ENCODE measurements around the gene SPR. TPM values are rescaled to one million over a fixed set of nuclear protein-coding genes. Genes with fewer than 3 reads are reported as not detected.

SPR gene
- total and polyA plus RNA-seq, 2 of the 13 experiments (the other 11 are each of a cell fraction or from before 2014, with no cell fraction given) = 34.0 to 96.0 TPM

GRCh38 chr2:72862239-72862988 lies 24.8 kb upstream of the SPR start (continued):
- TF ChIP-seq PRDM4 (CRISPR knock-in tag; IDR thresholded peaks at IDR 0.05; ENCODE audit: borderline replicate concordance) (no peak), ZNF646 (CRISPR knock-in tag; IDR thresholded peaks at IDR 0.05) (no peak), ZNF746 (CRISPR knock-in tag; IDR thresholded peaks at IDR 0.05) (no peak), ZNF569 (CRISPR knock-in tag; IDR thresholded peaks at IDR 0.05; ENCODE audit: borderline replicate concordance) (no peak), FOXO1 (CRISPR knock-in tag; IDR thresholded peaks at IDR 0.05) (no peak), CREBL2 (CRISPR knock-in tag; IDR thresholded peaks at IDR 0.05; ENCODE audit: borderline replicate concordance) (no peak), SYNCRIP (IDR thresholded peaks at IDR 0.05; ENCODE audit: insufficient read depth, low read depth, low read length) (no peak), KDM2A (CRISPR knock-in tag; IDR thresholded peaks at IDR 0.05; ENCODE audit: borderline replicate concordance, low read depth) (peak; percentile 93), SALL1 (CRISPR knock-in tag; IDR thresholded peaks at IDR 0.05) (peak; percentile 88), MEIS1 (CRISPR knock-in tag; IDR thresholded peaks at IDR 0.05; ENCODE audit: borderline replicate concordance) (peak; percentile 87), ZNF430 (CRISPR knock-in tag; IDR thresholded peaks at IDR 0.05) (peak; percentile 65; the same call in 1 of the 2 replicates), ARID3A (IDR thresholded peaks at IDR 0.05; ENCODE audit: low read depth, low read length) (no peak), ZBTB44 (CRISPR knock-in tag; IDR thresholded peaks at IDR 0.05) (no peak)
